ENCODE data around the gene ULK3. TPM values are rescaled to one million over a fixed set of nuclear protein-coding genes. Genes with fewer than 3 reads are reported as not detected.

ULK3 gene
- total RNA-seq, 1 donor from 2014 or later, result 24.3 TPM

GRCh38 chr15:74872702-74873035 lies 29.7 kb upstream of the ULK3 start:
- no peak for DNase-seq (ENCODE audit: low spot score)
- Mint-ChIP-seq H3K9me3 (ENCODE audit: low read depth) (no peaks in the 10 kb centered on the region), H3K4me3 (ENCODE audit: unreplicated experiment) (peak overlapping the region; percentile 90), H3K4me1 (ENCODE audit: low read depth) (peaks cover 50% of the 10 kb centered on the region), H3K27ac (ENCODE audit: unreplicated experiment) (peak overlapping the region; percentile 98), H3K36me3 (ENCODE audit: low read depth) (no peaks in the 10 kb centered on the region), H3K27me3 (ENCODE audit: low read depth) (no peaks in the 10 kb centered on the region)
- TF ChIP-seq CTCF (IDR thresholded peaks at IDR 0.05), result no peak

- Mint-ChIP-seq H3K4me1 (ENCODE audit: low read depth) (peaks cover 69% of the 10 kb centered on the region), H3K27me3 (ENCODE audit: low read depth) (no peaks in the 10 kb centered on the region), H3K36me3 (ENCODE audit: low read depth) (no peaks in the 10 kb centered on the region), H3K27ac (ENCODE audit: unreplicated experiment) (peak overlapping the region; percentile 96), H3K4me3 (ENCODE audit: unreplicated experiment) (peak overlapping the region; percentile 62), H3K9me3 (ENCODE audit: low read depth) (no peaks in the 10 kb centered on the region)
- no peak for DNase-seq (ENCODE audit: low spot score)
- TF ChIP-seq CTCF (IDR thresholded peaks at IDR 0.05), result no peak
These were observed 27.7 kb upstream of the ULK3 start for GRCh38 chr15:74870436-74871215.

GRCh38 chr15:74869726-74870407 lies 26.9 kb upstream of the ULK3 start:
- peak overlapping the region; percentile 62 for H3K4me3 Mint-ChIP-seq (ENCODE audit: unreplicated experiment)
- peak overlapping the region; percentile 96 for H3K27ac Mint-ChIP-seq (ENCODE audit: unreplicated experiment)

GRCh38 chr15:74869372-74869725 lies 26.4 kb upstream of the ULK3 start:
- Mint-ChIP-seq H3K9me3 (ENCODE audit: low read depth) (no peaks in the 10 kb centered on the region), H3K36me3 (ENCODE audit: low read depth) (peaks cover under 1% of the 10 kb centered on the region), H3K27me3 (ENCODE audit: low read depth) (no peaks in the 10 kb centered on the region), H3K4me3 (ENCODE audit: unreplicated experiment) (no peak overlapping the region), H3K27ac (ENCODE audit: unreplicated experiment) (peak overlapping the region; percentile 96), H3K4me1 (ENCODE audit: low read depth) (peaks cover 78% of the 10 kb centered on the region)
- no peak for TF ChIP-seq CTCF (IDR thresholded peaks at IDR 0.05)
- no peak for DNase-seq (ENCODE audit: low spot score)

More at GRCh38 chr15:74869726-74870407, 26.9 kb upstream of the ULK3 start:
- TF ChIP-seq CTCF (IDR thresholded peaks at IDR 0.05), result no peak
- peaks cover 73% of the 10 kb centered on the region for H3K4me1 Mint-ChIP-seq (ENCODE audit: low read depth)
- DNase-seq (ENCODE audit: low spot score), result no peak
- no peaks in the 10 kb centered on the region for H3K27me3 Mint-ChIP-seq (ENCODE audit: low read depth)
- H3K36me3 Mint-ChIP-seq (ENCODE audit: low read depth), result no peaks in the 10 kb centered on the region
- no peaks in the 10 kb centered on the region for H3K9me3 Mint-ChIP-seq (ENCODE audit: low read depth)

GRCh38 chr15:74868059-74868458 lies 25.1 kb upstream of the ULK3 start:
- Mint-ChIP-seq H3K27me3 (ENCODE audit: low read depth) (no peaks in the 10 kb centered on the region), H3K4me1 (ENCODE audit: low read depth) (peaks cover 84% of the 10 kb centered on the region), H3K9me3 (ENCODE audit: low read depth) (no peaks in the 10 kb centered on the region), H3K27ac (ENCODE audit: unreplicated experiment) (peak overlapping the region; percentile 64), H3K36me3 (ENCODE audit: low read depth) (peaks cover 2% of the 10 kb centered on the region), H3K4me3 (ENCODE audit: unreplicated experiment) (no peak overlapping the region)
- DNase-seq (ENCODE audit: low spot score), result no peak
- no peak for TF ChIP-seq CTCF (IDR thresholded peaks at IDR 0.05)

Measured in chondrocyte (in vitro differentiated cells).